Endothelial cell of umbilical vein (primary cell): Measurements from ENCODE around the gene TMPRSS3. TPM values are rescaled to one million over a fixed set of nuclear protein-coding genes. Genes with fewer than 3 reads are reported as not detected.

Experiments
- BruUV-seq: library from RNA; stranded (reverse); fragments of 400-500 nt; replicated peaks from 2 replicates; lab custom pipeline; 2021; lab: Mats Ljungman, UMichigan
- CTCF ChIA-PET: fragments of 300-600, 350-600 bp; sonication (Branson Sonifier 250); formaldehyde crosslinking; loops from one replicate; lab custom pipeline; 2021; ENCODE audit warnings: antibody characterized with exemption, inconsistent platforms; lab: Charles Lee
- POLR2A ChIA-PET: fragments of 300-600, 350-600 bp; sonication (Branson Sonifier 250); formaldehyde crosslinking; loops from one replicate; lab custom pipeline; 2021; ENCODE audit warnings: antibody characterized with exemption, inconsistent platforms; lab: Charles Lee
- DNase-seq: peaks from one replicate; pipeline ENCODE4 v3.0.0-alpha.2; 2011; ENCODE audit warnings: low read depth, low spot score
- FAIRE-seq: peaks from 2 replicates; lab custom pipeline; 2011; peaks lifted over from hg19 to GRCh38; lab: Jason Lieb, UNC
- H2AFZ ChIP-seq: 2 replicates; pipeline ENCODE4 v1.6.0; 2012; ENCODE audit warnings: low read depth, low read length, control low read depth, inconsistent platforms
- H3K27ac ChIP-seq: 2 replicates; pipeline ENCODE4 v1.5.1; 2011; ENCODE audit warnings: low read depth, mild to moderate bottlenecking, control low read depth, low read length, moderate library complexity; ENCODE audit not compliant: insufficient read depth
- H3K27me3 ChIP-seq, 2 experiments: 2 replicates each; pipeline versions ENCODE4 v1.6.0 to v1.6.1; 2011; ENCODE audit warnings: low read length in 2 of 2, mixed read lengths in 1 of 2; ENCODE audit not compliant: control insufficient read depth in 2 of 2, insufficient read depth in 2 of 2
- H3K36me3 ChIP-seq, 2 experiments: 2 replicates in 1 of 2; 3 replicates in 1 of 2; pipeline ENCODE4 v1.5.1; 2011; ENCODE audit warnings: low read length in 2 of 2, mild to moderate bottlenecking in 1 of 2, moderate library complexity in 1 of 2; ENCODE audit not compliant: control insufficient read depth in 2 of 2, insufficient read depth in 2 of 2; ENCODE audit errors: extremely low read depth in 1 of 2
- H3K4me1 ChIP-seq: 3 replicates; pipeline ENCODE4 v1.5.1; 2011; ENCODE audit warnings: mild to moderate bottlenecking, low read length; ENCODE audit not compliant: control insufficient read depth, insufficient read depth; ENCODE audit errors: extremely low read depth
- H3K4me2 ChIP-seq: 2 replicates; pipeline ENCODE4 v1.6.1; 2011; ENCODE audit warnings: low read length, control low read depth, mixed read lengths; ENCODE audit not compliant: insufficient read depth
- H3K4me3 ChIP-seq, 3 experiments: fragments of 200-600 bp in 1 of 3; sonication (generic), shearing (Covaris generic) in 1 of 3; replicated peaks in 1 of 3; 2 replicates each; pipeline ENCODE4 v1.5.1; 2011 to 2016; ENCODE audit warnings: control low read depth in 3 of 3, low read length in 3 of 3, mild to moderate bottlenecking in 2 of 3, inconsistent platforms in 1 of 3, low read depth in 1 of 3, moderate library complexity in 1 of 3; ENCODE audit not compliant: insufficient read depth in 1 of 3
- H3K79me2 ChIP-seq: 2 replicates; pipeline ENCODE4 v1.6.0; 2012; ENCODE audit warnings: low read length, inconsistent platforms; ENCODE audit not compliant: control insufficient read depth, insufficient read depth
- H3K9ac ChIP-seq: replicated peaks from 2 replicates; pipeline ENCODE3; 2011; ENCODE audit warnings: low read length, control low read depth; ENCODE audit not compliant: insufficient read depth; ENCODE audit errors: extremely low read depth
- H3K9me1 ChIP-seq: replicated peaks from 3 replicates; pipeline ENCODE4 v1.6.0; 2011; ENCODE audit warnings: mild to moderate bottlenecking, low read length; ENCODE audit not compliant: control insufficient read depth, insufficient read depth; ENCODE audit errors: extremely low read depth
- H3K9me3 ChIP-seq: replicated peaks from 2 replicates; pipeline ENCODE4 v1.5.1; 2012; ENCODE audit warnings: low read length, inconsistent platforms; ENCODE audit not compliant: control insufficient read depth, insufficient read depth
- H4K20me1 ChIP-seq: replicated peaks from 2 replicates; pipeline ENCODE3; 2011; ENCODE audit warnings: mild to moderate bottlenecking, low read length; ENCODE audit not compliant: control insufficient read depth, insufficient read depth; ENCODE audit errors: extremely low read depth
- POLR2A ChIP-seq: IDR thresholded peaks from 2 replicates; pipeline ENCODE4 v1.6.1; 2012; ENCODE audit warnings: low read depth, mild to moderate bottlenecking, control low read depth, low read length
- dilution Hi-C: fragments of 300-500 bp; cut with MboI; formaldehyde crosslinking; loops from one replicate; pipeline ENCODE4 v1.15.0; 2019; ENCODE audit warnings: low sequenced_read_pairs; ENCODE audit not compliant: extremely low pct_ligation_motif_present
- intact Hi-C: fragments of 100-400 bp; cut with micrococcal nuclease; formaldehyde crosslinking; loops from one replicate; pipeline ENCODE4 v1.10.0; 2022
- polyA plus RNA-seq, 4 experiments: library from polyadenylated mRNA; depleted of rRNA in 3 of 4; stranded (reverse) in 3 of 4; unstranded in 1 of 4; fragments of >200 nt; gene quantifications; 2 replicates each; pipeline versions ENCODE4 v1.2.1 to v1.2.3, GENCODE V29; 2011 to 2012; ENCODE audit warnings: missing spikeins in 1 of 4
- small RNA-seq: library from RNA; depleted of rRNA; stranded (forward); fragments of <200 nt; gene quantifications from one replicate; pipeline ENCODE3, GENCODE V24; 2012; ENCODE audit warnings: low replicate concordance, low read depth; ENCODE audit not compliant: insufficient read depth, insufficient read length
- total RNA-seq: library from RNA; stranded (reverse); gene quantifications from 2 replicates; pipeline ENCODE4 v1.2.3, GENCODE V29; 2021

TMPRSS3 gene
- total and polyA plus RNA-seq, 2 donors (not counting 3 experiments of a cell fraction or from before 2014, with no cell fraction given): not detected

DNA sequence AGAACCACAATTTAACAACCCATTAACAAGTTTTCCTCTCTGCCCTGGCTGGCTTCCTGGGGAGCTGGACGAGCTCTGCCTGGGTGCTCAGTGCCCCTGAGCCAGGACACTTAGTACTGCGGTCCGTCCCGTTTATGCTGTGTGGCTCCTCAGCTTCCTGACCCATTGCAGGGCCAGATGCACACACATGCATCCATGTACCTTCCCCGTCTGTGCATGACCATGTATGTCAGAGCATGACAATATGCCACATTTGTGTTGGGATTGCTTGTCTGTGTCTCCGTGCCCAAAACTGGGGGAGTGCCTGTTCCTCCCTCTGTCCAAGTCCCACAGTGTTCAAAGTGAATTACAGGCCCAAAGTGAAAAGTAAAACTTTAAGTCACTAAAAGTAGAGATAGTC, 71.0 kb downstream of the TMPRSS3 start:
- no TSS peak for BruUV-seq
- no peaks in the 10 kb centered on the region for H3K9me3 ChIP-seq
- POLR2A ChIA-PET: no interaction called here
- no peak overlapping the region for H3K27ac ChIP-seq
- intact Hi-C loops (no loop called here), dilution Hi-C loops (no loop called here)
- no peaks in the 10 kb centered on the region for H3K36me3 ChIP-seq
- no peak overlapping the region for H2AFZ ChIP-seq
- no peak overlapping the region for H3K4me2 ChIP-seq
- TF ChIP-seq POLR2A: no peak
- H3K27me3 ChIP-seq: peaks cover 0 to 18% of the 10 kb centered on the region in 2 experiments
- CTCF ChIA-PET: interaction anchor here (1.9 kb wide), 1 partner anchor 15 kb away, joined by 7 read pairs; no protein-coding TSS in a partner anchor
- H3K4me1 ChIP-seq: no peaks in the 10 kb centered on the region
- no peaks in the 10 kb centered on the region for H3K9me1 ChIP-seq
- H4K20me1 ChIP-seq: no peaks in the 10 kb centered on the region
- H3K79me2 ChIP-seq: no peaks in the 10 kb centered on the region
- no peak overlapping the region for H3K4me3 ChIP-seq
- no peak for FAIRE-seq
- no peak for DNase-seq
- H3K9ac ChIP-seq: no peak overlapping the region

Small RNAs within 50 kb of the gene (small RNA-seq; reads per million reads assigned to genes)
- gene RNU6-1149P: not detected

Other genes starting within 250 kb of the TMPRSS3 start
- 19.6 and 21.2 TPM in 2 replicates for gene ABCG1, start 176.9 kb downstream of the TMPRSS3 start, total RNA-seq
- gene ABCG1, start 176.9 kb downstream of the TMPRSS3 start, polyA plus RNA-seq: 6.7 and 8.4 TPM in 2 replicates
- gene TFF3, start 80.6 kb downstream of the TMPRSS3 start, total RNA-seq: 0.93 and 1.9 TPM in 2 replicates
- gene TFF3, start 80.6 kb downstream of the TMPRSS3 start, polyA plus RNA-seq: 1.8 TPM in 2 replicates
- gene TFF2, start 45.1 kb downstream of the TMPRSS3 start, total RNA-seq: not detected in 2 replicates
- gene TFF2, start 45.1 kb downstream of the TMPRSS3 start, polyA plus RNA-seq: not detected in 2 replicates
- not detected in 2 replicates for gene TFF1, start 29.5 kb downstream of the TMPRSS3 start, total RNA-seq
- not detected in 2 replicates for gene TFF1, start 29.5 kb downstream of the TMPRSS3 start, polyA plus RNA-seq
- not detected in 2 replicates for gene UBASH3A, start 7.8 kb upstream of the TMPRSS3 start, total RNA-seq
- gene UBASH3A, start 7.8 kb upstream of the TMPRSS3 start, polyA plus RNA-seq: not detected in 2 replicates
- not detected in 2 replicates for gene RSPH1, start 100.2 kb upstream of the TMPRSS3 start, total RNA-seq
- gene RSPH1, start 100.2 kb upstream of the TMPRSS3 start, polyA plus RNA-seq: 0.08 TPM in 1 of 2 replicates, not detected in the other
- 7.6 and 11.2 TPM in 2 replicates for gene SLC37A1, start 117.8 kb upstream of the TMPRSS3 start, total RNA-seq
- 4.6 and 4.7 TPM in 2 replicates for gene SLC37A1, start 117.8 kb upstream of the TMPRSS3 start, polyA plus RNA-seq